GM12878 (cell line): Measurements from ENCODE around the gene CXADR. TPM values are rescaled to one million over a fixed set of nuclear protein-coding genes. Genes with fewer than 3 reads are reported as not detected.

Experiments
- polyA plus RNA-seq, 11 experiments: library from polyadenylated mRNA; depleted of rRNA in 4 of 11; unstranded in 6 of 11; stranded (reverse) in 5 of 11; fragments of >200 nt; fragmentation: Nextera tagmentation in 4 of 11; fragmentation: Illumina TruSeq in 1 of 11; extraction: Ambion mirVana in 4 of 11; extraction: Trizol in 1 of 11; gene quantifications; 1 replicate in 1 of 11; 2 replicates in 10 of 11; pipeline versions ENCODE4 v1.2.1 to v1.2.3, GENCODE V29; 2011 to 2016; ENCODE audit warnings: inconsistent platforms in 2 of 11, missing spikeins in 2 of 11, low read depth in 1 of 11
- small RNA-seq: library from RNA; depleted of rRNA; stranded (forward); fragments of <200 nt; gene quantifications from one replicate; pipeline ENCODE3, GENCODE V24; 2014
- total RNA-seq, 4 experiments: library from RNA; depleted of rRNA in 3 of 4; stranded (reverse); fragments of >200 nt in 3 of 4; fragmentation: Illumina TruSeq in 1 of 4; extraction: Trizol in 1 of 4; gene quantifications; 2 replicates each; pipeline versions ENCODE4 v1.2.1 to v1.2.3, GENCODE V29; 2013 to 2021

CXADR gene
- total and polyA plus RNA-seq, 10 of the 15 experiments (the other 5 are each of a cell fraction or from before 2014, with no cell fraction given), result 0.01 to 0.64 (median 0.13) TPM

Small RNA genes within 50 kb of the gene (small RNA-seq; reads per million reads assigned to genes)
- not detected for gene RF00019
- not detected for gene RN7SL163P
- gene RPL39P40, result not detected

Other genes starting within 250 kb of the CXADR start
- 23.3 and 32.7 TPM in 2 replicates for gene BTG3, start 99.9 kb downstream of the CXADR start, total RNA-seq (2014; rRNA removed)
- gene BTG3, start 99.9 kb downstream of the CXADR start, total RNA-seq (2014; rRNA removed; fragmentation: Illumina TruSeq; extraction: Trizol), result 30.8 and 31.7 TPM in 2 replicates
- 27.7 and 28.6 TPM in 2 replicates for gene BTG3, start 99.9 kb downstream of the CXADR start, total RNA-seq (2021)
- 74.4 and 102 TPM in 2 replicates for gene BTG3, start 99.9 kb downstream of the CXADR start, polyA plus RNA-seq (2011; rRNA removed)
- 37.9 and 49.3 TPM in 2 replicates for gene BTG3, start 99.9 kb downstream of the CXADR start, polyA plus RNA-seq (2014; fragmentation: Illumina TruSeq; extraction: Trizol)
- 10 to 100 TPM; 15.7 to 26.3 TPM for gene BTG3, start 99.9 kb downstream of the CXADR start, polyA plus RNA-seq (2014; fragmentation: Nextera tagmentation; extraction: Ambion mirVana)
- gene BTG3, start 99.9 kb downstream of the CXADR start, polyA plus RNA-seq (2014; rRNA removed), result 24.9 and 39.9 TPM in 2 replicates
- gene BTG3, start 99.9 kb downstream of the CXADR start, polyA plus RNA-seq (2016; fragmentation: Nextera tagmentation; extraction: Ambion mirVana), result 10 to 100 TPM; 47.5 to 49.9 TPM